ENCODE results near the gene MYO3B. TPM values are rescaled to one million over a fixed set of nuclear protein-coding genes. Genes with fewer than 3 reads are reported as not detected.
"Not testable (repeated sequence)": the region's sequence is repeated elsewhere in the genome, so short reads cannot be mapped to it uniquely, and the experiment has no call there.

Gene MYO3B
- total RNA-seq, 1 donor: under 0.01 TPM

DNA sequence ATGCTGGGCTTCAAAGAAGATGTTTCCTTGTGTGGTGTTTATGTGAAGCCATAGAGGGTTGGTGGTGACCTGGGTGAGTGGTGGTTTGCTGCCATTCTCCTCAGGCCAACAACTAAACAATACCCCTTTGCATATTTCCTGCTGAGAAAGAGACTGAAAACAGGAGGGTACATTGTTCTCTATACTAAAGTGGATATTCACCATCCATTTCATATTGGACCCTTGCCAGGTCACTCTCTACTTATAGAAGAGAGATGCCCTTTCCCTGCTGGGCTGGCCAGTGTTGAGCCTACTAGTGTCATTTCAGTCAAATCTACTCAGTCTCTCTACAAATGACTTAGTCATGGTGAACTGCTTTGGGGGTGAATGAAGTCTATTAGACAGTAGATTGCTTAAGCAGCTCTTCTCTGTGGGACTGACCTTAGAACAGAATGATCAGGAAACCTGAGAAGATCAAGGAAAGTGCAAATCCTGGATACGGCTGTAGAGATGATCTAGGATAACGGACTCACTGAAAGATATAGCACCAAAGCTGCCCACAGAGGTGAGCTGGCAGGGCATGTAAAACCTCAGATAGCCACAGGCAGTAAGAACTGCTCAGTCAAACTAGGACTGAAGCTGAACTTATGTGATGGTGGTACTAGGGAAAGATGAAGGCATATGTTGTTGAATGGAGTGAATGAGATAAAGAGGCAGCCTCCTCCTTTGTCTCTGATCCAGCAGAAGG, 154.9 kb downstream of the MYO3B start:
- DNase-seq (ENCODE audit: low read depth in 2 of 3, low spot score in 2 of 3): no peak

DNA sequence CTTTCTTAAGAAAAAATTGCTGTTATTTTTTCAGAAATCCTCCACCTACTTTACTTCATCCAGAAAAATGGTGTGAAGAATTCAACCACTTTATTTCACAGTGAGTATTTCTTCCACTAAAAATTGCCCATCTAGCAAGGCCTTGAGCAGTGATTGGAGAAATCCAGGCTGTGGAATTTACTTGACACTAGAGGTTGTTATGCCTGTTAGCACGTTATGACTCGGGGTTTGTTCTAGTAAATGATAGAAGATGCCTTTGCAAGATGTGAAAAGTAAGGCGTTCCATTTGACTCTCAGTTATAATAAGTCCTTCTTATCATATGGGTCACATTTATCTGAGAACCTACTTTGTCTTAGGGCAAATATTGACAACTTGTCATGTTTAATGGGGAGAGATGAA, 157.4 kb downstream of the MYO3B start:
- no peak for DNase-seq (ENCODE audit: low read depth in 2 of 3, low spot score in 2 of 3)

DNA sequence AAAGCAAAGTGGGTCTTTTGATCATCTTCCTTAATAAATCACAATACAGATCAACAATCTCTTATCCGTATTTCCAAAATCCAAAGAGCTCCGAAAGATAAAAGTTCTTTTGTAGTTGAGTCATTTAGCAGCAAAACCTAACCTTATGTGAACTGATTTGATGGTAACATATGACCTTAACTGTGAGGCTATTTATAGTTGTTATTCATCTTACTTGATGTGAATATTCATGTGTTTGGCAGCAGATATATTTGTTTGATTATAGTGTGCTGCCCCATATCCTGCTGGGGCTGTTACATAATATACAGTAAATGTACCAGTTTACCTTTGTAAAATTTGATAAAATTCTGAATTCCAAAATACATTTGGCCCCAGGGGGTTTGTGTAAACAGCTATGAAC, 158.5 kb downstream of the MYO3B start:
- DNase-seq (ENCODE audit: low read depth in 2 of 3, low spot score in 2 of 3): no peak

DNA sequence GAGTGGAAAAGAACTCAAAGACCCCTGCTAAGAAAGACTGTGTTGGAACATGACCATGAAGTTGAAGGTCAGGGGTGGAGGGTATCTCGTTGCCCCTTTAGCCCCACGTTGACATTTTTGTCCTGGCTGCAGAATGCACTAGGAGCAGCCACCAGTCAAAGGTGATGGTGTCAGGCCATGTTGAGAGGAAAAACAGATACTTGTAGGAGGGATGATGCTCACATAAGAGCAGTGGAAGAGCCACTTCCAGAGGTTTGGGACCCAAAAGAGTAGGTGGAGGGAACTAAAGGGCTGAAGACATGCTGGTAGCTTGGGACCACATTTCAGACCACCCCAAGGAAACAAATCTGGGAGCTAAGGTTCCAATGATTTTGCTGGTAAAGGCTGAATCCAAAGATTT, 159.0 kb downstream of the MYO3B start:
- no peak for DNase-seq (ENCODE audit: low read depth in 2 of 3, low spot score in 2 of 3)

DNA sequence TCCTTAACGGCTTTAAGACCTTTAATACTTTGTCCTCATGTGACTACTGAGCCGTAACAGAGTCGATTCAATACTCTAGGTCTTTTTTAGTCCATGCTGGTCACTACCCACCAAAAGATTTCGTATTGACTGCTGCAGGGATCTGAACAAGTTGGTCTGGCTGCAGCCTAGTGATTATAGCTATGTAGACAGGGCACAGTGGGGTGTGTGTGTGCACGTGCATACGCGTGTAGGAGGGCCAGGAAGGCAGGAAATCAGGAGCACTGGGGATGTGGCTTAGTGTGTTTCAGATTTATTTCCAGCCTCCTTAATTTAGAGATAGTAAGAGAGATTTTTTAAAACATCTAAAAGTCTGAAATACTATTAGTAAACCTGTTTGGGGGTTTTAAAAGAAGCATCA, 161.4 kb downstream of the MYO3B start:
- no peak for DNase-seq (ENCODE audit: low read depth in 2 of 3, low spot score in 2 of 3)

DNA sequence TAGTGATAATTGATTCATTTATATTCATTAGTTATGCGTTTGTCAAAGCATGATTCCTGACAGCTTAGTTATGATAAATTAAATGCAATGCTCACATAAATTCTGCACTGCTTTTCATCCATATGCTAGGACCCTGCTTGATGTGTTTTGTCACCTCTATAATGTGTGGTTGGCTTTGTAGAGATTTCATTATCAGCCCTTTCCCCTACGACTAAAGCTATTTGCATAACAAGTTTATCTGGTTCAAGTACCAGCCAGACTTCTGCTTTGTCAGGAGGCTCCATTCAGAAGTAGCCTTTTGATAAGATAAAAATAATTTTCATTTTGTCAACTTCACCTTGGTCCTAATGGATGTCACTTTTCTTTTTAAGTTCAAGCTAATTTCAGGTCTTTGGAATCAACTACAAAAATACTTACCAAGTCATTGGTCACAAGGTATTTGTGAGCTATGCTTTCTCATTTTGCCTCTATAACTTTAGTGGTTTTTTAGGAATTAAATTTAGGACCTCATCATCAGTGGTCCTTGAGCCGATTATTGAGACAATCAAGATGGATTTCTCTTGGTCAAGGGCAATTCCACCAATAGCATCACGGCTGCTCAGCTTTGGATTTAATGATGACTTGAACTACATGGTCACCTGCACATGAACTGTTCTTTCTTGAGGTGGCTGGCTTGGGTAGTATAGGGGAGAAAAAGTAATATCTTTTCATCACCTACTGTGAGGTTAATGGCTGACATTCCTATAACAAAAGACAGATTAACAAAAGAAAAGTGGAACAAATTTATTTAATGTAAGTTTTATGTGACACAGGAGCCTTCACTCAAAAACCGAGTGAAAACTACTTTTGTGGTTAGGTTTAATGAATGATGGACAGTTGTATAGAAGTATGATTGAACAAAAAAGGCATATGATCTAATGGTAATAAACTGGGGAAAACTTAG, 162.1 kb downstream of the MYO3B start:
- no peak for DNase-seq (ENCODE audit: low read depth in 2 of 3, low spot score in 2 of 3)

DNA sequence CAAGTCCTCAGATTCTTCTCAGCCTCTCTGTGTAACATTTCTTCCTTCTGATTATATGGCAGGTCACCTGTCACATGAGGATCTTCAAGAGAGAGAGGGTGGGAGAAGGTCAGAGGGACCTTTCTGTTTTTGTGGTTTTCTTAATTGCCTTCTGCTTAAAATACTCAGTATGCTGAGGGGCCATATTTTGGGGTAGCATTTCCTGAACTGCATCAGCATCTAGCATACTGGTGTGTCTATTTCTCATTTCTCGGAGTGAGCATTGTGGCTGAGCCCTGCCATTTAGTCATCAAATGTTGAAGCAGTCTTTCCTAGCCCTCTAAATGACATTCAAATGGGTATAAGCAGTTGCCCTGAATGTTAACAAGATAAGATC, 162.7 kb downstream of the MYO3B start:
- no peak for DNase-seq (ENCODE audit: low read depth in 2 of 3, low spot score in 2 of 3)

DNA sequence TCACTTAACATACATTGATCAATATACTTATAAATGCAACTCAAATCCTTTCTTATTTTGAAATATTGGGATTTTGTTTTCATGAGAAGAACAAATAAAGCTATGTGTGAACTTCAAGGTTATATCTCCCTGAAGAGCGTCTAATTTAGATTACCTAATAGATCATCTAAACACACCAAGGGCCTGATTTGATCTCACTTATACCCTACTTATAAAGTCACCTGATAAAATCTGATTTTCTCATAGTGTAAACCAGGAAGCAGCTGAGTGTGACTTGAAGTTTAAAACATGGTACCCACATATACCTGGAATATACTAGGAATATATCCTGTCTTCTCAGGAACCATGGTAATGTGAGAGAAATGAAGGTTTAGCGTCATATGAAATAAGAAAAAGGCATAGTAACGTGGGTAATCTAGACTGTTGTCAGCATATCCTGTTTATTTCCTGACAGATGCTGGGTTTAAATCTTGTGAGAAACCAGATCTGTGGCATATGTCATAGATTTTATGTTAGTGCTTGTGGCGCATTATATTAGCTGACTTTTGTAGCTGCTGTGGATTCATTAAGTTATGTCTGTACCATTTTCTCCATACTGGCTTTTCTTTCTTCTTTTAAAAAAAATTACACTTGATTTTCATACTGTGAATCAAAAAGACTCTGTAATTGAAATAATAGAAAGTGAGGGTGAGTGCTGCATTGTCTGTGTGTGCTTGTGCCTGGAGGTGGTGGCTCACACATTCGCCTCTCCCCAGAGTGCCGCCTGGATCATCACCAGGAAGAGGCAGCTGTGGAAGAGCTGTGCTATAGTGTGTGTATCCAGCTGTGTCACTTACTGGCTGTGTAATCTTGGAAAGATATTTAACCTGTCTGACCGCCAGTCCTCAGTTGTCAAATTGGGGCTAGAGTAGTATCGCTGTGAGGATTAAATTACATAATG, 164.0 kb downstream of the MYO3B start:
- DNase-seq (ENCODE audit: low read depth in 2 of 3, low spot score in 2 of 3): peak in 1 of 3 donors; percentile 83

DNA sequence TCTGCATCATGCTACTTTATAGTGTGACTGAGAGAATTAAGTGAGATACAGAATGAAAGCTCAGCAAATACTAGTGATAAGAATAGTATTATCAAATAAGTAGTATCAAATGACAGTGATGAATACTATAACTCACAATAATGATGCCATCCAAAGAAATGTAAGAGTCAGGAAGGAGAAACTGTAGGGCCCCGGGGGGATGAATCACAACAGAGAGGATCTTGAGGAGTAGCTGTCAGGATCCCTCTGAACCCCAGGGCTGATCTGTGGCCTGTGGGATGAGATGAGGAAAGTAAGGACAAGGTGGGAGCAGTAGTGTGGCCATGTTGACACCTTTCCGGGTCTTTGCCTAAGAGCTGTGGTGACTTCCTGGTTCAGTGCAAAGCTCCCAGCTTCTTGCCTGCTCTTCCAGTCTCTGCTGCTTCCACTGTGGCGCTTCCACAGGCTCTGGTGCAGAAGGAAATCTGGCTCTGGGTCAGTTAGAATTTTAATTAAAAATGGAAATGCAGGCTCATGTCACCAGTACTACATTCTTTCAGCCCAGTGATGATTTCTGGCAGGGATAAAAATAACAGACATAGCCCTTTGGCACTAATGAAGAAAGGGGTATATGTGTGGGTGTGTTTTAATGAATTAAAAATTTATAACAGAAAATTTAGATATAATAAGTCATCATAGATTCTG, 166.9 kb downstream of the MYO3B start:
- DNase-seq (ENCODE audit: low read depth in 2 of 3, low spot score in 2 of 3): no peak

DNA sequence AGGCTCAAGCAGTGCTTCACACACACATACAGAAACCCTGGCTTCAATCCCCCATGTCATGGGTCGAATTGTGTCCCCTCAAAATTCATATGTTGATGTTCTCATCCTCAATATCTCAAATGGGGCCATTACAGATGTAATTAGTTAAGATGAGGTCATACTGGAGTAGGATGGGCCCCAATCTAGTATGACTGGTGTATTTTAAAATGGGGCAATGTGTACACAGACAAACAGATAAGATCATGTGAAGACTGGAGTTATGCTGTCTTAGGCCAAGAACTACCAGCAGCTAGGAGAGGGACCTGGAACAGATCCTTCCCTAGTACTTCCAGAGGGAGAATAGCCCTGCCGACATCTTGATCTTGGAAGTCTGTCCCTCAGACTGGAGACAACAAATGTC, 167.7 kb downstream of the MYO3B start:
- DNase-seq (ENCODE audit: low read depth in 2 of 3, low spot score in 2 of 3): no peak

DNA sequence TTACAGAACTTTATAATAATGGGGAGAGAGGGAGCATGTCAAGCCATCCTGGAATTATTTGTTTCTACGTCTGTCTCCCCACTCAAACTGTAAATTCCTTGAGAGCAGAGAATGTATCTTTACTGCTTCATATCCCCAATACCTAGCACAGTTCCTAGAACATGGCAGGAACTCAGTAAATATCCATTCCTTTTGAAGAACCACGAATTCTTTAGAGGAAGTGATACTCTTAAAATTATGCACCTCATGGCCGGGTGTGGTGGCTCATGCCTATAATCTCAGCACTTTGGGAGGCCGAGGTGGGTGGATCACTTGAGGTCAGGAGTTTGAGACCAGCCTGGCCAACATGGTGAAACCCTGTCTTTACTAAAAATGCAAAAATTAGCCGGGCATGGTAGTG, 171.3 kb downstream of the MYO3B start:
- not testable (repeated sequence) for DNase-seq (ENCODE audit: low read depth in 2 of 3, low spot score in 2 of 3)

DNA sequence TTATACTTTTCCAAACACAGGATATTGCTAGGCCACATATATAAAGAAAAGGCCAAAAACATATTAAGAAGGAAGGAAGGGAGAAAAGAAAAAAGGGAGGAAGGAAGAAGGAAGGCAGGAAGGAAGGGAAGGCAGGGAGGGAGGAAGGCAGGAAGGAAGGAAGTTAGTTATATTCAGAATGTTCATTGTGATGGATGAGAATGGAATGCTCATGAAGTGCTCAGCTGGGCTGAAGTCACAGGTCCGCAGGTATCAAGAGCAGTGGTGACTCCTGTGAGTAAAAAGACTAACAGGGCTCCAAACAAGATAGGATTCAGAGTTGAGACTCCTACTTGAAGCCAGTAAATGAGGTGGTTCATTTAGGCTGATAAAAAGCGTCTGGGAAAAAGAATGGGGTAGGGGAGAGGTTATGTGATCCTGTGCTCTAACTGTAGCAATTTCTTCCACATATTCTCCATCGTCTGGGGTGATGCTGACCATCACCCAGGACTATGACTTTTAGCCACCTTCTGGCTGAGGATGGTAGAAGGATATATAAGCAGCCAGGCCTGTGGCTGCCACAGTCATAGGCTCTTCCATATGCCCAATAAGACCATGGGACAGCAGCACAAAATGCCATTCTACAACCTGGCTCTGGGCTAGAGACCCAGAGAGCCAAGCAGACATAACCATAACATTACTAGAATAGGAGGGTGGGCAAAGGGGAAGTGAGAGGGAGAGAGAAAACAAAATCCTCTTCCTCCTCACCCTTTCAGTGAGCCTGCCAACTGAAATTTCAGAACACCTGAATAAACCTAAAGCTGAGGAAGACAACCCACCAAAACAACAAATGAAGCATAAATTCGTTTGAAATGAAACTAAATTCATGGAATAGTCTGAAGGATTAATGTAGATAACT, 173.2 kb downstream of the MYO3B start:
- no peak for DNase-seq (ENCODE audit: low read depth in 2 of 3, low spot score in 2 of 3)

DNA sequence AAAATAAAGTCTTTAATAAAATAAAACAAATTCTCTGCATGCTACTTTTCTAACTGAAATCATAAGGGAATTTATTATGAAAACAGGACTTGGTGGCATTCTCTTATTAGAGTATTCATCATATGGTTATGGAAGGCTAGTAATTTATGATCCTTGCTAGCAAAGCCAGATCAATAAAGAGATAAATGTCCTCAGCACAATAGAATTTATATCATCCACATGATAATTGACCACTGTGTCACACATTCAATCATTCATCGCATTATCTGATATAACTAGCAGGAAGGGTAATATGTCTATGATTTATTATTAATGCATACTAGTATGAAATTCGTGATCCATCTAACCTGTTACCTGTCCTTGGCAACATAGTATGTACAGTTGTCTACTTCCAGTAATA, 175.8 kb downstream of the MYO3B start:
- DNase-seq (ENCODE audit: low read depth in 2 of 3, low spot score in 2 of 3): no peak

DNA sequence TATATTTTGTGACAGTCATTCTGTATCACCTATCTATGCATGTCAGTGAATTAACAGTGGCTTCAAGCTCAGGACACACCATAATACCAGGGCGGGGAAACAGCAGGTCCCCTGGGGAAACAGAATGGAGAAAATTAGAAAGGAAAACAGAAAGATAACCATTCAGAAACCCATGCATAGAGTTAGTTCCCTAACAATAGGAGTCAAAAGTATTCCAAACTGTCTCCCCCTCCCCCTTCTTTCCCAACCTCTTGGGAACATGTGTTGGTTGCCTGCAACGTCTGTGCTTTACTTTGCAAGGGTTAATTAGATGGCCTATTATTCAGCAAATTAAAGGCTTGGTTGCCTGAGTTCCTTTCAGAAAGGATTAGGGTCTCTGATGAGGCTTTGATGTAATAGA, 176.4 kb downstream of the MYO3B start:
- no peak for DNase-seq (ENCODE audit: low read depth in 2 of 3, low spot score in 2 of 3)

DNA sequence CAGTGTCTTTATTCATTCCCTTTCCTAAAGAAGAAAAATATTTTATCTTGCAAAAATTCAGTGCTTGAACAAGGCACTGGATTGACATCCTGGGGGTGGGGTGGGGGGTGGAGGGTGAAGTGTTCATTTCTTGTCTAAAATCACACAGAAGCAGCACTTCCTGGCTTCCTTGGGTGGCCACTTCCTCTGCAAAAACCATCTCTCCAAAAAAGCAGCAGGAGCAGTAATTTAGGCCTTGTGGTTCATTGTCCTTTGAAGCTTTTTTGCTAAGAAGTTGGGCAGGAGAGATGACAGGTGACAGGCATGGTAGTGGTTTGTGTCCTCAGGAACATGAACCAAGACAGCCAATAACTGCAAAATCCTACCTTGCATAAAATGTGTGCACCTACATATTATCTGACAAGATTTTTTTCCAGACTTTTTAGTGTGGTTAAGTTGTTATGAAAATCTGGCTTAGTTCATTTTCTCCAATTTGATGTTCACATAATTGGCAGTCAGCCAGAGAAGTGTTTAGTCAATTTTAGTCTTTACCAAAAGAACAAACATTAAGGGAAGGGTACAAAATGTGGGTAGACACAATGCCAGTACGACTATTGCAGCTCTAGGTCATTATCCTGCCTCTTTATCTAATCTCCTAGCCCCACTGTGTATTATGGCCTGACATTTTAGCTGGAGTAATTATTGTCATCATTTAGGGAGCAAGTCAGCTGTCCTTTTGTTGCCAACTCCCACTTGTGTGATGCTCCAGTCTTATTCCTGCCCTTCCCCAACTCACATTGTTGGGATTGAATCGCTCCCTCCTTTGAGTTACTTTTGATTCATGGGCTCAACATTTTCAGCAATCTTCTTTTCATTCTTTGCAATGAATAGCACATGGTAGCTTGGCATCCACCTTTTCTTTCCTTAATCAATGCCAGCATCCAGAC, 177.2 kb downstream of the MYO3B start:
- peak in 1 of 3 donors; percentile 52 for DNase-seq (ENCODE audit: low read depth in 2 of 3, low spot score in 2 of 3)

DNA sequence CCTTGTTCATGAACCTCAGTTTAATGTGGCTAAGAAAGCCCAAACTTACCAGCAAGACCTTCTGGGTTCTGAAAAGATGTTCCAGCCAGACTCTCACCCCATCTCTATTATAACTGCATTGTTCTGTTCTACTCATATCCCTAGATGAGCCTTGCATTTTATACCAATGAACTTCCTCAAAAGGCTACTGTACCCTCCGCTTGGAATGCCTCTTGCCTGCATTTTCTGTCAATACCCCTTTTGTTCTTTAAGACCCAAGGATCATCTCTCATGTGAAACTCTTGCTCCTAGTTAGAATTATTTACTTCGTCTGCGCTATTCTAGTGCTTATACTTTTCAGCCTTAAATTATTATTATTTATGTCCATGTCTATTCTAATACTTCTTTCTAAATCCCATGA, 181.5 kb downstream of the MYO3B start:
- DNase-seq (ENCODE audit: low read depth in 2 of 3, low spot score in 2 of 3): no peak

DNA sequence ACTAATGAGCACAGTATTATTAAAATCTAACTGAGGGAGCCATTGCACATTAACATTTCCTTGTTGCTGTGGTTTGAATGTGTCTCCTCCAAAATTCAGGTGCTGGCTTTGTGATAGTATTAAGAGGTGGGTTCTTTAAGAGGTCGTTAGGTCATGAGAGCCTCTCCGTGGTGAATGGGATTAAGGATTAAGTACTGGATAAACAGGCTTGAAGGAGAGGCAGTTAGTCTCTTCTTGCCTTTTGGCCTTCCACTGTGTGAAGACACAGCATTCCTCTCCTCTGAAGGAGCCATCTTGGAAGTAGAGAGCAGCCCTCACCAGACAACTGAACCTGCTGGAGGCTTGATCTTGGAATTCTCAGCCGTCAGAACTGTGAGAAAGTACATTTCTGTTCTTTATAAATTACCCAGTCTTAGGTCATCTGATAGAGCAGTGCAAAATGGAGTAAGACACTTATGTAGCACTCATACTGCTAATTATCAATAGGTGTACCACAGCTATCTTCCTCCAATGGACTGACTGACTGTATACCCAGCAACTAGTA, 182.7 kb downstream of the MYO3B start:
- DNase-seq (ENCODE audit: low read depth in 2 of 3, low spot score in 2 of 3): no peak
